GM23248 (cell line): ENCODE measurements around the gene ATF5. TPM values are rescaled to one million over a fixed set of nuclear protein-coding genes. Genes with fewer than 3 reads are reported as not detected.

Experiments used
- DNase-seq: peaks from one replicate; pipeline ENCODE4 v3.0.0-alpha.2; 2015
- H2AFZ ChIP-seq: fragments of 200-600 bp; sonication (generic); 2 replicates; pipeline ENCODE4 v1.6.1; 2016; ENCODE audit warnings: antibody characterized with exemption
- H3F3A ChIP-seq: fragments of 200-600 bp; sonication (generic); 2 replicates; pipeline ENCODE4 v1.6.1; 2016; ENCODE audit warnings: mild to moderate bottlenecking, antibody characterized with exemption, mixed run types; ENCODE audit not compliant: insufficient read depth
- H3K27ac ChIP-seq: fragments of 200-600 bp; sonication (generic); 2 replicates; pipeline ENCODE4 v1.5.1; 2016; ENCODE audit warnings: mild to moderate bottlenecking
- H3K27me3 ChIP-seq: fragments of 200-600 bp; sonication (generic); replicated peaks from 2 replicates; pipeline ENCODE4 v1.6.1; 2016; ENCODE audit warnings: mild to moderate bottlenecking; ENCODE audit not compliant: insufficient read depth
- H3K36me3 ChIP-seq: fragments of 200-600 bp; sonication (generic); 2 replicates; pipeline ENCODE4 v1.6.1; 2016; ENCODE audit warnings: low read depth, mild to moderate bottlenecking
- H3K4me1 ChIP-seq: fragments of 200-600 bp; sonication (generic); 2 replicates; pipeline ENCODE4 v1.6.1; 2016; ENCODE audit warnings: mild to moderate bottlenecking; ENCODE audit not compliant: insufficient read depth
- H3K4me2 ChIP-seq: fragments of 200-600 bp; sonication (generic); one replicate; pipeline ENCODE4 v1.6.1; 2016; ENCODE audit warnings: mild to moderate bottlenecking; ENCODE audit not compliant: unreplicated experiment
- H3K4me3 ChIP-seq: fragments of 200-600 bp; sonication (generic); 2 replicates; pipeline ENCODE4 v1.5.1; 2016; ENCODE audit warnings: mild to moderate bottlenecking
- H3K79me2 ChIP-seq: fragments of 200-600 bp; sonication (generic); 2 replicates; pipeline ENCODE4 v1.6.1; 2016; ENCODE audit warnings: mild to moderate bottlenecking; ENCODE audit not compliant: insufficient read depth
- H3K9ac ChIP-seq: fragments of 200-600 bp; sonication (generic); 2 replicates; pipeline ENCODE4 v1.6.1; 2016; ENCODE audit warnings: mild to moderate bottlenecking
- H3K9me2 ChIP-seq: fragments of 200-600 bp; sonication (generic); 2 replicates; pipeline ENCODE4 v1.6.1; 2016; ENCODE audit warnings: mixed run types, mild to moderate bottlenecking, moderate library complexity; ENCODE audit not compliant: insufficient read depth
- H3K9me3 ChIP-seq: fragments of 200-600 bp; sonication (generic); one replicate; pipeline ENCODE4 v1.6.1; 2017; ENCODE audit warnings: low read depth
- H4K20me1 ChIP-seq: fragments of 200-600 bp; sonication (generic); 2 replicates; pipeline ENCODE4 v1.6.0; 2016; ENCODE audit not compliant: insufficient read depth
- EZH2 ChIP-seq: fragments of 200-600 bp; sonication (generic); IDR thresholded peaks from 2 replicates; pipeline ENCODE4 v1.6.1; 2018; ENCODE audit warnings: antibody characterized with exemption, mild to moderate bottlenecking; ENCODE audit not compliant: insufficient read depth, poor library complexity, severe bottlenecking
- EZH2phosphoT487 ChIP-seq: fragments of 200-600 bp; sonication (generic); IDR thresholded peaks from 2 replicates; pipeline ENCODE4 v1.6.1; 2018; ENCODE audit warnings: antibody characterized with exemption, moderate library complexity, mild to moderate bottlenecking, low read depth; ENCODE audit not compliant: insufficient read depth
- WGBS, 2 experiments: methylation state at CpG; one replicate each; pipeline ENCODE4 v1.1.6; 2015 to 2017; ENCODE audit warnings: low lambda C conversion rate in 2 of 2, low coverage in 1 of 2; ENCODE audit errors: missing lambda C conversion rate in 2 of 2; 5-methylcytosine and 5-hydroxymethylcytosine counted together
- in situ Hi-C: fragments of 300-500 bp; cut with MboI; formaldehyde crosslinking; loops from 2 replicates; pipeline ENCODE4 v1.15.0; 2020
- polyA plus RNA-seq: library from polyadenylated mRNA; unstranded; fragments of >200 nt; fragmentation: Nextera tagmentation; extraction: Ambion mirVana; gene quantifications from 2 replicates; pipeline ENCODE4 v1.2.1, GENCODE V29; 2016
- total RNA-seq: library from RNA; depleted of rRNA; stranded (reverse); fragments of >200 nt; shearing (Covaris generic); gene quantifications from 2 replicates; pipeline ENCODE4 v1.2.3, GENCODE V29; 2014

The ATF5 gene
- total and polyA plus RNA-seq, 2 experiments from 2014 or later: 8.9 TPM

DNA sequence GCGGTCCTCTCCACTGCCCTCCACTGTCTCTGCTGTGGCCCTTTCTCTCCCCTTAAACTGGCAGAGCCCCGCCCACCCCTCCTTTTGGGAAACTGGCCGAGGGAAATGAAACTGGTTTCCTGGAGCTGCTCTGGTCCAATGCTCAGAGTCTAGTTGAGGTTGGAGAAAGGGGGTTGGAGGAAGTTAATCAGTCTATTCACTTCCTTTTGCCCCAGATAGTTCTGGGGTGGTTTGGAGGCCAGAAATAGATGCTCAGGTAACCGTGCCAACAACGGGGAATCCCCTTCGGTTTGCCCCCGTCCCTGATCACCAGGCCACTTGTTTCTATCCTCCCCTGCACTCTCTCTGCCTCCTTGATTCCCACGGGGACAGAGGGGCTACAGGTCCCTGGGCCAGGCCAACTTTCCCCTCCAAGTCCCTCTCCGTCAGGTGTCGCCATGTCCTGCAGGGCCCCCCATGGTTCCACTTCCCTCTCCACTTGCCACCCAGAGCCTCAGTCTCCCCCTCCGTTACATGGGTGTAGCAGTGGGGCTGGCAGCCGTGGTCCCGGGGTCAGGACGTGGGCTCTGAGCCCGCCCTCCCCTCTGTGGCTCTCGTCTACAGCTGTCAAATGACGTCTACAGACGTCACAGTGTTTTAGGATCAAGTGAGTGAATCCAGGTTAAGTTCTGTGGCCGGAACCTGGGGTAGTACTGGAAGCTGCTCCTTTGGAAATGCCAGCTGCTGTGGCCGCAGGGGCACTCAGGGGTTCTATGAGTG is 32.0 kb upstream of the ATF5 start, which contains the start of gene IL4I1:
Gene IL4I1 (minus strand): TSS at position 25 of the 759 bp plus-strand sequence. CDS start 727 bp downstream, outside the sequence.
- H2AFZ ChIP-seq: 0 out of 2 replicates have a peak within 1 kb of the TSS, but pooled peaks have one; percentile 7
- TF ChIP-seq EZH2phosphoT487 (no peak), EZH2 (no peak)
- WGBS, 2 experiments: 57 to 60% methylated on average over 20 of the region's 20 CpGs
- H3K27me3 ChIP-seq: no peaks in the 10 kb centered on the region
- H4K20me1 ChIP-seq: no peaks in the 10 kb centered on the region
- no peak within 1 kb of the TSS for H3K27ac ChIP-seq
- no peaks in the 10 kb centered on the region for H3K9me2 ChIP-seq
- in situ Hi-C loops: no loop called here
- DNase-seq: peak; percentile 28
- H3K9me3 ChIP-seq: no peaks in the 10 kb centered on the region
- H3K36me3 ChIP-seq: no peaks in the 10 kb centered on the region
- H3K4me3 ChIP-seq: no peak within 1 kb of the TSS
- H3K9ac ChIP-seq: no peak within 1 kb of the TSS
- H3K4me1 ChIP-seq: peaks cover 8% of the 10 kb centered on the region
- H3F3A ChIP-seq: no peaks in the 10 kb centered on the region
- H3K4me2 ChIP-seq: peak within 1 kb of the TSS; percentile 34
- no peaks in the 10 kb centered on the region for H3K79me2 ChIP-seq

DNA sequence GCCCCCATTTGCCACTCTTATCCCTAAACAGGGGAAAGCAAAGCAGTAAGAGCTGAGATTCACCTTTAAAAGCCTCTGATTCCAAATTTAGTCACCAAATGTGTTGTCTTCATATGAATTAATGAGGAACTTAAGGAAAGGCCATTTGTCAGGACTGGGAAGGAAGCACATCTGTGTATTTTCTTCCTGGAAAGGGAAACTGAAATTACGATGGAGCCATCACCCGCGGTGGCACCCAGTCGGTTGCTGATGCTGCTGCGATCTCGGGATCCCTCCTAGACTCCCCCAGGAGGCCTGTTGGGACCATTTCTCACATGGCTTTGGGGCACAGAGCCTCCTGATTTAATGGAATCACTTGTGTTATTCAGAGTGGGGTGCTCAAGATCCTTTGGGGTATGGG is 24.9 kb upstream of the ATF5 start:
- Histone ChIP-seq H3K27me3 (no peaks in the 10 kb centered on the region), H3K4me1 (no peaks in the 10 kb centered on the region), H3K4me2 (no peak overlapping the region), H3K4me3 (no peak overlapping the region), H3K79me2 (peaks cover 5% of the 10 kb centered on the region; the same call in 1 of the 2 replicates), H3K9me3 (no peaks in the 10 kb centered on the region), H3K9me2 (no peaks in the 10 kb centered on the region), H3K9ac (no peak overlapping the region), H3K27ac (no peak overlapping the region), H3K36me3 (no peaks in the 10 kb centered on the region; the same call in 1 of the 2 replicates), H4K20me1 (no peaks in the 10 kb centered on the region), H3F3A (no peaks in the 10 kb centered on the region), H2AFZ (no peak overlapping the region)
- TF ChIP-seq EZH2phosphoT487: no peak
- TF ChIP-seq EZH2: no peak
- 85 to 89% methylated on average over 6 of the region's 6 CpGs for WGBS, 2 experiments
- no peak for DNase-seq
- in situ Hi-C loops: no loop called here

DNA sequence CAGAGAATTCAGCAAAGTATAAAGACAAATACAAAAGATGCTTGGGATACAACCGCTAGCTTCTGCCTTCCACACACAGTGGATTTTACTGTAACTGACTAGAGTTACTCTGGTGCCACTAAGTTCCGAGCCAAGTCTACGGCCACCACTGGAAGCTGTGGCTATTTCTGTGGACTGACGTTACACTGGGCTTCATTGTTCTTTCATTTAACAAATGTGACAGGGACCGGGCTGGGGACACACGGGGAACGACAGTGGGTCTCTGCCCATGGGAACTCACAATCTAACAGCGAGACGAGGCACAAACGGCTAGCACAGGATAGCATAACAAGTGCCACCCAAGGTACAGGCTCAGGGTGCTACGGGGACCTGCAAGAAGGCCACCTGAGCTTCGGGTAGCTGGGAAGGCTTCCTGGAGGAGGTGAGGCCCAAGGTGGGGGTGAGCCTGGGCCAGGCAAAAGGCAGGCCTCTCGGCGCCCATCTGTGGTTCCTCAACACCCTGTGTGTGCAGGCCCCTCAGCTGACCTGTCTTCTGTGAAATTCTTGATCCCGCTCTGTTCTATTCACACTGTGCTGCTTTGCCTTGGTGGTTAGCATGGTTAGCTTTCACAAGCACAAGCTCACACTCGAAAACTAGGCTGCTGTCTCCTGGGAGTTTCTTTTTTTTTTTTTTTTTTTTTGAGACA is 22.0 kb upstream of the ATF5 start:
- in situ Hi-C loops: no loop called here
- DNase-seq: no peak
- 90 to 91% methylated on average over 16 of the region's 16 CpGs for WGBS, 2 experiments
- Histone ChIP-seq H3K4me1 (no peaks in the 10 kb centered on the region), H3K27me3 (no peaks in the 10 kb centered on the region), H3F3A (no peaks in the 10 kb centered on the region), H3K4me3 (no peak overlapping the region), H3K9me2 (no peaks in the 10 kb centered on the region), H3K9me3 (no peaks in the 10 kb centered on the region), H3K4me2 (no peak overlapping the region), H2AFZ (no peak overlapping the region), H3K36me3 (no peaks in the 10 kb centered on the region; the same call in 1 of the 2 replicates), H4K20me1 (no peaks in the 10 kb centered on the region), H3K9ac (no peak overlapping the region), H3K79me2 (peaks cover 5% of the 10 kb centered on the region; the same call in 1 of the 2 replicates), H3K27ac (no peak overlapping the region)
- TF ChIP-seq EZH2phosphoT487 (no peak), EZH2 (no peak)

DNA sequence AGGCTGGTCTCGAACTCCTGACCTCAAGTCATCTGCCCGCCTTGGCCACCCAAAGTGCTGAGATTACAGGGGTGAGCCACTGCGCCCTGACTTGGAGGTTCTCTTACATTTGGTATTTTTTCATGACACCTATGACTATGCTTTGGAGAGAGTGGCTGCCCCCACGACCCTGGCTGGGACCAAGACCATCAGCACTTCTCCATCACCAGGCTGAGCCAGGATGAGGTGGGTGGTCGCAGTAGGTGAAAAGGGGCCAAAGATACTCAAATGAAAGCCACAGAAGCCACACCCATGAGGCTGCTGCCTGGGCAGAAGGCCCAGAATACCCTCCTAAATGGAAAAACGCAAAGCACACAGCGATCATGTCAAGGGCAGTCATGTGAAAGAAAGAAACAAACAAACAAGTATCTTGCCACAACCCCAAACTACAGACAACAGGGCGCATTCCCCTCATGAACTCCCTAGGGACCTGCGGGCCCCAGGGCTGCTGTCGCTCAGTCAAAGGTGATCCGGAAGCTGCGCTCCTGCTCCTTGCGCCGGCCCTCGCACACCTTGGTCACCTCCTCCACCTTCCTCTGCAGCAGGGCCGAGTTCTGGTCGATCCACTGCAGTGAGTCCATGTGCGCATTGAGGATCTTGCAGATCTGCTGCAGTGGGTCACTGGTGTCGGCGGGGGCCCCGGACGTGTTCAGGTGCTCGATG is 21.1 kb upstream of the ATF5 start:
- no peaks in the 10 kb centered on the region for H3K9me3 ChIP-seq
- no peak overlapping the region for H3K4me3 ChIP-seq
- in situ Hi-C loops: no loop called here
- H4K20me1 ChIP-seq: no peaks in the 10 kb centered on the region
- WGBS, 2 experiments: 92 to 93% methylated on average over 19 to 23 of the region's 23 CpGs
- no peaks in the 10 kb centered on the region for H3K4me1 ChIP-seq
- H3K27ac ChIP-seq: no peak overlapping the region
- no peaks in the 10 kb centered on the region for H3K9me2 ChIP-seq
- no peak for DNase-seq
- H3F3A ChIP-seq: no peaks in the 10 kb centered on the region
- no peaks in the 10 kb centered on the region; the same call in 1 of the 2 replicates for H3K36me3 ChIP-seq
- H3K79me2 ChIP-seq: peaks cover 5% of the 10 kb centered on the region; the same call in 1 of the 2 replicates
- no peak overlapping the region for H2AFZ ChIP-seq
- H3K9ac ChIP-seq: no peak overlapping the region
- no peak overlapping the region for H3K4me2 ChIP-seq
- TF ChIP-seq EZH2phosphoT487 (no peak), EZH2 (no peak)
- no peaks in the 10 kb centered on the region for H3K27me3 ChIP-seq
